Stimulated activated CD8-positive, alpha-beta memory T cell treated with anti-CD3 and anti-CD28 coated beads, Interleukin-7, amount 100 ng/mL, for 48 hours (primary cell): Measurements from ENCODE around the gene PPP2R3B.
"Not testable (repeated sequence)": the region's sequence is repeated elsewhere in the genome, so short reads cannot be mapped to it uniquely, and the experiment has no call there.

Experiments
- DNase-seq, 2 donors: peaks; one replicate each; pipeline ENCODE4 v3.0.0-alpha.2; 2020; ENCODE audit warnings: low read depth in 1 of 2; ENCODE audit errors: extremely low read depth in 1 of 2

Gene PPP2R3B

DNA sequence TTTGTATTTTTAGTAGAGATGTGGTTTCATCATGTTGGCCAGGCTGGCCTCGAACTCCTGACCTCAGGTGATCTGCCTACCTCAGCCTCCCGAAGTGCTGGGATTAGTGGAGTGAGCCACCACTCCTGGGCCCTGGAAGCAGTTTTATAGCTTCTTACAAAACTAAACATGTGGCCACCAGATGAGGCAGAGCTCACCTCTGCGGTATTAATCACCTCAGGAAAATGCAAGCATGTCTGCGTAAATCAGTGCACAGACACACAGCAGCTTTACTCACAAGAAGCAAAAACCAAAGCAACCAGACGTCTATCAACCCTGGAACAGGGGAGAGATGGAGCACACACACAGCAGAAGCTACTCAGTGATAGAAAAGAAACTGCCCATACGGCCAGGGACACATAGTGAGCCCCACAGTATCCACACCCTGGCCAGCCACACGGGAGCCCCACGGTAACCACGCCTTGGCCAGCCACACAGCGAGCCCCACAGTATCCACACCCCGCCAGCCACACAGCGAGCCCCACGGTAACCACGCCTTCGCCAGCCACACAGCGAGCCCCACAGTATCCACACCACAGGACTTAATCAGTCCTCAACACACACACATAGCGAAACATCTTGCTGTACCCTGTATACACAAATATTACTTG lies 30.2 kb downstream of the PPP2R3B start:
- DNase-seq, result no peak

- no peak for DNase-seq
Measured at GRCh38 chrX:355329-356050, 31.2 kb downstream of the PPP2R3B start.

- no peak for DNase-seq
Measured at GRCh38 chrX:353566-354535, 32.9 kb downstream of the PPP2R3B start.

GRCh38 chrX:352582-353314 lies 34.0 kb downstream of the PPP2R3B start:
- no peak for DNase-seq

DNA sequence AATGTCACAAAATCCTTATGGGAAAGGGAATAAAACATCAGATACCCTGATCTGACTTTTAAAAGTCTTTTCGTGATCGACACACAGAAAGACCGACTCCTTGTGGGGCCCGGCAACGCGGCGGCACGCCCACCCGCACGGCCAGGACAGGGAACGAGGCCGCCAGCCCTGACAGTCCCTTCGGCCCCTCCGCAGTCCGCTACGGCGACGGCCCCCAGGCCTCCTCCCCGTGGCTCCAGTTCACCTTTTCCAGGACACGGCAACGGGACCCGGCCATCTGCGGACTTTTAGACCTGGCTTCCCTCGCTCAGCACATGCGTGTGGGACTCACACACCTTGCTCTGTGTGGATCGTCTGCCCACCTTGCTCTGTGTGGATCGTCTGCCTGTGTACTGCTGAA lies 34.5 kb downstream of the PPP2R3B start:
- DNase-seq, result no peak

DNA sequence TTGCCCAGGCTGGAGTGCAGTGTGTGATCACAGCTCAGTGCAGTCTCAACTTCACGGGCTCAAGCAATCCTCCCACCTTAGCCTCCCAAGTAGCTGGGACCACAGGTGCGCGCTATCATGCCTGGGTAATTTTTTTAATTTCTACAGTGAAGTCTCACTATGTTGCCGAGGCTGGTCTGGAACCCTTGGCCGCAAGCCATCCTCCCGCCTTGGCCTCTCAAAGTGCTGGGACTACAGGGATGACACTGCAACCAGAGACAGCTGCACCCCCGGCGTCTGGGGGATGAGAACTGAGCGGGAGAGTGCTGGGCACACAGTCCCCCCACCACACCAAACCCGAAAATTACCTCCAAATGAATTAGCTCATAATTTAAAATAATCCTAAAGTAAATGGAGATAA lies 35.0 kb downstream of the PPP2R3B start:
- DNase-seq, result no peak

DNA sequence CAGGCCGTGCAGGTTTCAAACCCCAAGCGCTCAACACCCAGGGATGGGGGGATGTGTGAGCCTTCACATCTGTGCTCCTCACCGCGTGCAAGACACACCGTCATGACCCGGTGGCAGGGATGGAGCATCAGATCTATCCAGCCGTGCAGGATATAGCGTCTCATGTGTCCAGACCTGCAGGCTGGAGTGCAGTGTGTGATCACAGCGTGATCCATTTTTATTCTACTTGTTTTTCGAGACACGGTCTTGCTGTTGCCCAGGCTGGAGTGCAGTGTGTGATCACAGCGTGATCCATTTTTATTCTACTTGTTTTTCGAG lies 35.4 kb downstream of the PPP2R3B start:
- not testable (repeated sequence) for DNase-seq

DNA sequence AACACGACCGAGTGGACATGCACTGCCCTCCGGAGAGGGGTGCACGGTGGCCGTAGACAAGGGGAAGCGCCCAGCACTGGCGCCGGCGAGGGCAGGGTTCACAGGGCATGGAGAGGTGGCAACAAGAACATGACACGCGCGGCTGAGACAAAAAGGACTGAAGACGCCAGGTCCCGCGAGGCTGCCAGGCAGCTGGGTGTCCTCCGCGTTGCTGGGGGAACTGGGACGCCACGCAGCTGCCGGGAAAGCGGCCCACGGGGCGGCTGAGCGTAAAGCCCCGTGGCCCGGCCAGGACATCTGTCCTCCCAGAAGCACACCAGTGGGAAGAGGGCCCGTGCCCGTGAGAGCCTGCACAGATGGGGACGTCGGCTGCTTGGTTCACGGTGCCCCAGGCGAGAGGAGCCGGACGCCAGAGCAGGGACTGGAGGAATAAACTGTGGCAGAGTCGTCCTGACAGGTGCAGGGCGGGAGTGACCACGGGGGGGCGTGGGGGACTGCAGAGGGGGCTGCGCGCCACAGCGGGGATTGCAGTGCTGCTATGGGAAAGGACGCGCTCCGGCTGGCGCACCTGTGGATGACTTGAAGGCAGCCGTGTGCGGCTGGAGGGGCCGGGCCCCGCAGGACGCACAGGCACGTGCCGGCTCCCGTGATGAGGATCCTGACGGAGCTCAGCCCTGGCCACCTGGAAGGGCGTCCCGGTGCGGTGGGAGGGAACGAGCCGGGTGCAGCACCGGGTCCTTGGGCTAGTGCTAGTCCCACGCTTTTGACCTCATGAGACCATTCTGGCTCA lies 36.0 kb downstream of the PPP2R3B start:
- DNase-seq, result no peak

GRCh38 chrX:350148-350533 lies 36.6 kb downstream of the PPP2R3B start:
- DNase-seq, result no peak

- no peak for DNase-seq
Measured at GRCh38 chrX:349702-350101, 37.0 kb downstream of the PPP2R3B start.

GRCh38 chrX:349196-349595 lies 37.5 kb downstream of the PPP2R3B start:
- no peak for DNase-seq

DNA sequence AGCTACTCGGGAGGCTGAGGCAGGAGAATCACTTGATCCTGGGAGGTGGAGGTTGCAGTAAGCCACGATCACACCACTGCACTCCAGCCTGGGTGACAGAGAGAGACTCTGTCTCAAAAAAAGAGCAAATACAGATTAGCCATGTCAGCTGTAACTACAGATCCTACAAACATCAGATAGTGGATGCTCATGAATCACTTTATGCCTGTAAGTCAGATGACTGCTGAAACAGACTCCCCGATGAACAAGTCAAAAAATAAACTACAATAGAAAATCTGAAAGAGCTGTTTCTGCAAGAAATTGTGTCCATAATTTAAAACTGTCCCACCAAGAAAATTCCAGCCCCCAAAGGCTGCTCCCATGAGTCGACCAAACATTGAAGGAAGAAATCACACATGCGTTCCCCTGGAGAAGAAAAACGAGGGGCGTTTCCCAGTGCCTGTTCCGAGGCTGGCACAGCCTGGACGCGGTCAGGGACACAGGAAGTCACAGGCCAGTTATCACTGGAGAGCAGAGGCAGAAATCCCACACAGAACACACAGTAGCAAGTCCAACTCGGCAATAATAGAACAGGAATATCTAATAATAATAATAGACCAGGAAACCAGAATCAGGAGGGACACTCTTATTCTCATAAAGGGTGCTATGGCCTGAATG lies 38.1 kb downstream of the PPP2R3B start:
- DNase-seq, result no peak

GRCh38 chrX:347351-348117 lies 39.2 kb downstream of the PPP2R3B start:
- no peak for DNase-seq

GRCh38 chrX:346034-346813 lies 40.5 kb downstream of the PPP2R3B start:
- DNase-seq, result no peak

GRCh38 chrX:345020-345925 lies 41.4 kb downstream of the PPP2R3B start:
- no peak for DNase-seq

- no peak for DNase-seq
Measured at GRCh38 chrX:344371-344901, 42.3 kb downstream of the PPP2R3B start.

DNA sequence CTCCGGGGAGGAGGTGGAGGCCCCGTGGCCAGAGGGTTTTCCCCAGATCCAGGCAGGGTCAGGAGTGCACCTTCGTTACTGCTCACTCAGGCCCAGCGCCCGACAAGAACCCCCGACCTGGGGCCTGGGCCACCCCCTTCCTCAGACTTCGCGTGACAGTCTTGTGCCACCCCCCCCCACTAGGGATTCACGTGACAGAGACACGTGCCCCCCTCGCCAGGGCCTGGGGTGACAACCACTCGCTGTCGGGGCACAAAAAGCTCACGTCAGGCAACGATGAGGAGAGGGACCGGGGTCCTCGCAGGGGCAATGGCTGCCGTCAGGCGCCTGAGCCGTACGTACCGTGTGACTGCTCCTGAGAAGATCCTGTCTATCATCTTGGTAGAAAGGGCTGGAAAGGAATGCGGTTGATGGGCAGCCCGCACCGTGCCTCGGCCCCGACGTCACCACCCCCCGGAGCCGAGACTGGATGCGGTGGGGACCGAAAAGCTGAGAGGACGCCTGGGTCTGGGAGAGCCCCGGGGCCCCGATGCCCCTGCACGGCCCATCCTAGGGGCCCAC lies 45.1 kb downstream of the PPP2R3B start:
- no peak for DNase-seq
